ENCODE data around the gene STOM. TPM values are rescaled to one million over a fixed set of nuclear protein-coding genes. Genes with fewer than 3 reads are reported as not detected.

The STOM gene
- total RNA-seq, 1 experiment from 2014 or later, result 72.4 TPM

DNA sequence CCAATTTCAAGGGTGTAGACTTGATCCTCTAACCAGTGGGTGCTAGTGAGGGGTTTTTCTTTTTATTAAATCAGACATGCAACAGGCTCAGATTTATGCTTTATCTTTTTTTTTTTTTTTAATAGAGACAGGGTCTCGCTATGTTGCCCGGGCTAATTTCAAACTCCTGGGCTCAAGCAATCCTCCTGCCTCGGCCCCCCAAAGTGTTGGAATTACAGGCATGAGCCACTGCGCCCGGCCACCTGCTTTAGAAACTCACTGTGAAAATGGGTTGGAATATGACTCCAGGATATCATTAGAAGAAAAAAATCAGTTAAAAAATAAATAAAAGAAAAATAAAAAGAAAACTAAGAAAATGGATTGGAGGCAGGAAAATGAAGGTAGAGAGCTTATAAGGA, 50.7 kb downstream of the STOM start:
- no peaks in the 10 kb centered on the region for H3K4me1 ChIP-seq (ENCODE audit: insufficient read depth, low read length, poor library complexity, severe bottlenecking)
- BruUV-seq (replicated peaks), result no TSS peak
- ChIA-PET CTCF (interaction anchor here (1.0 to 2.4 kb wide), 8 partner anchors 11 to 107 kb away, joined by 3 to 27 read pairs (median 4); no protein-coding TSS in a partner anchor), POLR2A (ENCODE audit: low non-redundant PET) (no interaction called here)
- no peaks in the 10 kb centered on the region for H3K27me3 ChIP-seq (replicated peaks; ENCODE audit: insufficient read depth, low read depth, low read length, poor library complexity)
- intact Hi-C loops (cut with micrococcal nuclease; ENCODE audit: unreplicated experiment), result no loop called here
- DNase-seq (ENCODE audit: low spot score), result no peak
- no peak for TF ChIP-seq EZH2 (IDR thresholded peaks at IDR 0.05; ENCODE audit: borderline replicate concordance, low read depth, low read length, poor library complexity, severe bottlenecking)
- TF ChIP-seq, protein P1, sequence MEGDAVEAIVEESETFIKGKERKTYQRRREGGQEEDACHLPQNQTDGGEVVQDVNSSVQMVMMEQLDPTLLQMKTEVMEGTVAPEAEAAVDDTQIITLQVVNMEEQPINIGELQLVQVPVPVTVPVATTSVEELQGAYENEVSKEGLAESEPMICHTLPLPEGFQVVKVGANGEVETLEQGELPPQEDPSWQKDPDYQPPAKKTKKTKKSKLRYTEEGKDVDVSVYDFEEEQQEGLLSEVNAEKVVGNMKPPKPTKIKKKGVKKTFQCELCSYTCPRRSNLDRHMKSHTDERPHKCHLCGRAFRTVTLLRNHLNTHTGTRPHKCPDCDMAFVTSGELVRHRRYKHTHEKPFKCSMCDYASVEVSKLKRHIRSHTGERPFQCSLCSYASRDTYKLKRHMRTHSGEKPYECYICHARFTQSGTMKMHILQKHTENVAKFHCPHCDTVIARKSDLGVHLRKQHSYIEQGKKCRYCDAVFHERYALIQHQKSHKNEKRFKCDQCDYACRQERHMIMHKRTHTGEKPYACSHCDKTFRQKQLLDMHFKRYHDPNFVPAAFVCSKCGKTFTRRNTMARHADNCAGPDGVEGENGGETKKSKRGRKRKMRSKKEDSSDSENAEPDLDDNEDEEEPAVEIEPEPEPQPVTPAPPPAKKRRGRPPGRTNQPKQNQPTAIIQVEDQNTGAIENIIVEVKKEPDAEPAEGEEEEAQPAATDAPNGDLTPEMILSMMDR (conservative IDR thresholded peaks at IDR 0.05; ENCODE audit: low read depth, low read length), result no peak
- no peak overlapping the region for H3K27ac ChIP-seq (ENCODE audit: low read depth, low read length, poor library complexity, severe bottlenecking)
- H3K4me3 ChIP-seq (ENCODE audit: low read depth, low read length, poor library complexity, severe bottlenecking), result no peak overlapping the region
- no peaks in the 10 kb centered on the region for H3K36me3 ChIP-seq (ENCODE audit: insufficient read depth, low read length, poor library complexity, severe bottlenecking)
- no peaks in the 10 kb centered on the region for H3K9me3 ChIP-seq (ENCODE audit: low read depth, low read length, poor library complexity, severe bottlenecking)

DNA sequence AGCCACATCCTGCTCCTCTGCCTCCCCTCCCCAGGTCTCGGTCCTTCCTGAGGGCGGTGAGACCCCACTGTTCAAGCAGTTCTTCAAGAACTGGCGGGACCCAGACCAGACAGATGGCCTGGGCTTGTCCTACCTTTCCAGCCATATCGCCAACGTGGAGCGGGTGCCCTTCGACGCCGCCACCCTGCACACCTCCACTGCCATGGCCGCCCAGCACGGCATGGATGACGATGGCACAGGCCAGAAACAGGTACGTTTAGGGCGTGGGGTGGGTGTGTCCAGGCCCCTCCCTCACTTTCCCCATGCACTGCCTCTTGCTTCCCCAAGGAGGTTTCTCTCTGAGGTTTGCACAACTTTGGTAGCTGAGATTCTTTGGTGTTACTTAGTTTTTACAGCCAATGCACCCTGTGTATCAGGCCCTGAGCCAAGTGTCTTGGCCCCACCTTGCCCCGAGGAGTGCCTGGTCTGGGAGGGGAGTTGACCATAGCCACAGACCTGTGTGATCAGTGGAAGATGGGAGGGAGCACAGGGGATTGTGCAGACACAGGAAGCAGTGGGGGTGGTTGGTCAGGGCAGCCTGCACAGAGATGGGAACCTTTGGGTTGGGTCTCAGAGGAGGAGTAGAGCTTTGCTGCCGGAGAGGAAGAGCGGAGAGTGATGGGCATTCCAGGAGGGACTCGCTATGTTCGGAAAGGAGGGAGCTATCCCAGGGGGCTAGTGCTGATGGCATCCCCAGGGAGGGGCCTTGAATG, 51.2 kb downstream of the STOM start:
- Histone ChIP-seq H3K4me1 (ENCODE audit: insufficient read depth, low read length, poor library complexity, severe bottlenecking) (no peaks in the 10 kb centered on the region), H3K9me3 (ENCODE audit: low read depth, low read length, poor library complexity, severe bottlenecking) (no peaks in the 10 kb centered on the region), H3K4me3 (ENCODE audit: low read depth, low read length, poor library complexity, severe bottlenecking) (no peak overlapping the region), H3K36me3 (ENCODE audit: insufficient read depth, low read length, poor library complexity, severe bottlenecking) (no peaks in the 10 kb centered on the region), H3K27me3 (replicated peaks; ENCODE audit: insufficient read depth, low read depth, low read length, poor library complexity) (no peaks in the 10 kb centered on the region), H3K27ac (ENCODE audit: low read depth, low read length, poor library complexity, severe bottlenecking) (no peak overlapping the region)
- DNase-seq (ENCODE audit: low spot score), result no peak
- ChIA-PET POLR2A (ENCODE audit: low non-redundant PET) (no interaction called here), CTCF (interaction anchor here (1.4 to 2.4 kb wide), 3 partner anchors 40 to 106 kb away, joined by 3 to 27 read pairs (median 7); no protein-coding TSS in a partner anchor)
- intact Hi-C loops (cut with micrococcal nuclease; ENCODE audit: unreplicated experiment), result no loop called here
- TF ChIP-seq, protein P1 (conservative IDR thresholded peaks at IDR 0.05; ENCODE audit: low read depth, low read length), result no peak
- TF ChIP-seq EZH2 (IDR thresholded peaks at IDR 0.05; ENCODE audit: borderline replicate concordance, low read depth, low read length, poor library complexity, severe bottlenecking), result no peak
- BruUV-seq (replicated peaks), result no TSS peak

DNA sequence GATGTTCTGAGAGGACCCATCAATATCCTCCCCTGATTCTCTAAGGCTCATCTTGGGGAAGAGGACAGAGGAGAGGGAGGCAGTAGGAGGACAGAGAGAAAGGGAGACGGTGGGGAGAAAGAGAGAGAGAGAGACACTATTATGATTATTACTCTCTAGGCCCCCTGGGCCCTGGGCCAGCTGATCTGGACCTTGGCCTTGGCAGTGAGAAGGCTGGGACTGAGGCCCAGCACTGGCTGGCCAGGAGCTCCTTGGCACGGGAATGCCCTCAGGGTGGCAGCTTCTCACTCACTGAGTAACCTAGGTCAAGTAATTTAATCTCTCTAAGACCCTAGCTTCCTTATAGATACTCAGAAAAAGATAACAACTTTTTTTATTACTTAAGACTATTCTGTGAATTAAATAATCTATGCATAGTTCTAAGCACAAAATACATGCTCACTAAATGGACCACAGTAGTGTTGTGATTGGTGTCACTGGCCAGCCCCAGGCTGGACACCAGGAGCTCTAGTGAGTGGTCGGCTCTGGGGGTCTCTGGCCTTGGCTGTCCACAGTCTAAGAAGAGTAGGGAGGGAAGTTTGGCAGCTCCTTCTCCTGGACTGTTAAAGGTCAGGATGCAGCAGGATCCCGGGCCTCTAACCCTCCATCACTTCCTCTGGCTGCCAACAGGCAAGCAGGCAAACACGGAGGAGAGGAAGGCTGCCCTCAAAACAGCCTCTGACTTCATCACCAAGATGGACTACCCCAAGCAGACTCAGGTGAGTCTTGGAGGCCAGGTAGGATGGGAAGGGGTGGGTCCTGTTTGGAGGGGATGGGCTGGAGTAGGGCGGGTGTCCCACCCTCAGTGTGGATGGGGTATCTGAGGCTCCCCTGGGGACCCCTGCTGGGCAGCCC, 52.1 kb downstream of the STOM start:
- no peak for TF ChIP-seq EZH2 (IDR thresholded peaks at IDR 0.05; ENCODE audit: borderline replicate concordance, low read depth, low read length, poor library complexity, severe bottlenecking)
- TF ChIP-seq, protein P1 (conservative IDR thresholded peaks at IDR 0.05; ENCODE audit: low read depth, low read length), result no peak
- Histone ChIP-seq H3K4me1 (ENCODE audit: insufficient read depth, low read length, poor library complexity, severe bottlenecking) (no peaks in the 10 kb centered on the region), H3K27me3 (replicated peaks; ENCODE audit: insufficient read depth, low read depth, low read length, poor library complexity) (no peaks in the 10 kb centered on the region), H3K36me3 (ENCODE audit: insufficient read depth, low read length, poor library complexity, severe bottlenecking) (no peaks in the 10 kb centered on the region), H3K27ac (ENCODE audit: low read depth, low read length, poor library complexity, severe bottlenecking) (no peak overlapping the region), H3K4me3 (ENCODE audit: low read depth, low read length, poor library complexity, severe bottlenecking) (no peak overlapping the region), H3K9me3 (ENCODE audit: low read depth, low read length, poor library complexity, severe bottlenecking) (no peaks in the 10 kb centered on the region)
- intact Hi-C loops (cut with micrococcal nuclease; ENCODE audit: unreplicated experiment), result no loop called here
- no peak for DNase-seq (ENCODE audit: low spot score)
- ChIA-PET POLR2A (ENCODE audit: low non-redundant PET) (no interaction called here), CTCF (interaction anchor here (0.6 to 1.8 kb wide), 4 partner anchors 39 to 105 kb away, joined by 3 read pairs; no protein-coding TSS in a partner anchor)
- no TSS peak for BruUV-seq (replicated peaks)

All from A673 (cell line).